CMK (cell line): ENCODE data around the gene ST6GALNAC3.

ENCODE experiments used
- DNase-seq: peaks from one replicate; pipeline ENCODE4 v3.0.0-alpha.2; 2010; ENCODE audit warnings: low read depth

Gene ST6GALNAC3

GRCh38 chr1:76288758-76289483 is 214.4 kb downstream of the ST6GALNAC3 start:
- DNase-seq: no peak

GRCh38 chr1:76289692-76290091 is 215.1 kb downstream of the ST6GALNAC3 start:
- no peak for DNase-seq

- DNase-seq: no peak
These were observed 215.7 kb downstream of the ST6GALNAC3 start for GRCh38 chr1:76290271-76290670.

GRCh38 chr1:76291191-76291590 is 216.6 kb downstream of the ST6GALNAC3 start:
- DNase-seq: no peak

- DNase-seq: no peak
These were observed 217.2 kb downstream of the ST6GALNAC3 start for GRCh38 chr1:76291737-76292136.

- no peak for DNase-seq
These were observed 218.1 kb downstream of the ST6GALNAC3 start for GRCh38 chr1:76292418-76293184.

- DNase-seq: no peak
These were observed 219.3 kb downstream of the ST6GALNAC3 start for GRCh38 chr1:76293831-76294230.

GRCh38 chr1:76294482-76295194 is 220.1 kb downstream of the ST6GALNAC3 start:
- no peak for DNase-seq

GRCh38 chr1:76298399-76298798 is 223.9 kb downstream of the ST6GALNAC3 start:
- DNase-seq: no peak

GRCh38 chr1:76299036-76299435 is 224.5 kb downstream of the ST6GALNAC3 start:
- no peak for DNase-seq

GRCh38 chr1:76300556-76300955 is 226.0 kb downstream of the ST6GALNAC3 start:
- DNase-seq: no peak

- no peak for DNase-seq
These were observed 228.3 kb downstream of the ST6GALNAC3 start for GRCh38 chr1:76302711-76303339.

- DNase-seq: no peak
These were observed 228.8 kb downstream of the ST6GALNAC3 start for GRCh38 chr1:76303340-76303717.

- no peak for DNase-seq
These were observed 238.8 kb downstream of the ST6GALNAC3 start for GRCh38 chr1:76313304-76313703.

- no peak for DNase-seq
These were observed 240.2 kb downstream of the ST6GALNAC3 start for GRCh38 chr1:76314730-76315129.

GRCh38 chr1:76317299-76317900 is 242.9 kb downstream of the ST6GALNAC3 start:
- DNase-seq: no peak

GRCh38 chr1:76330991-76331603 is 256.6 kb downstream of the ST6GALNAC3 start:
- DNase-seq: peak; percentile 45

- no peak for DNase-seq
These were observed 261.3 kb downstream of the ST6GALNAC3 start for GRCh38 chr1:76335882-76336281.

- no peak for DNase-seq
These were observed 262.4 kb downstream of the ST6GALNAC3 start for GRCh38 chr1:76336931-76337371.

- no peak for DNase-seq
These were observed 263.1 kb downstream of the ST6GALNAC3 start for GRCh38 chr1:76337542-76338219.

- DNase-seq: no peak
These were observed 265.5 kb downstream of the ST6GALNAC3 start for GRCh38 chr1:76340056-76340455.
